K562 (cell line): ENCODE results near the gene ZNF552. TPM values are rescaled to one million over a fixed set of nuclear protein-coding genes. Genes with fewer than 3 reads are reported as not detected.

Experiments used
- AFF1 ChIP-seq, 2 experiments: fragments of 450-650 bp; IDR thresholded peaks; 2 replicates each; pipeline ENCODE4 v1.6.1; 2018; ENCODE audit warnings: mild to moderate bottlenecking in 2 of 2, low read depth in 1 of 2; ENCODE audit not compliant: partially characterized antibody in 2 of 2
- CREB1 ChIP-seq, 2 experiments: sonication (generic) in 1 of 2; formaldehyde crosslinking in 1 of 2; IDR thresholded peaks; 2 replicates each; pipeline versions ENCODE4 v1.6.1 to v1.8.0; 2012 to 2022; ENCODE audit warnings: inconsistent platforms in 1 of 2, mild to moderate bottlenecking in 1 of 2, missing genetic modification reagents in 1 of 2, moderate library complexity in 1 of 2
- SP1 ChIP-seq: sonication (generic); formaldehyde crosslinking; IDR thresholded peaks from 2 replicates; pipeline ENCODE4 v1.8.1; 2022; ENCODE audit warnings: mild to moderate bottlenecking, missing genetic modification reagents
- ZBTB40 ChIP-seq, 2 experiments: fragments of 450-650 bp in 1 of 2; sonication (generic) in 1 of 2; formaldehyde crosslinking in 1 of 2; IDR thresholded peaks; 2 replicates each; pipeline versions ENCODE4 v1.7.1 to v1.9.0; 2016 to 2022; ENCODE audit warnings: inconsistent platforms in 1 of 2, mild to moderate bottlenecking in 1 of 2, missing genetic modification reagents in 1 of 2
- ZBTB5 ChIP-seq: fragments of 450-650 bp; IDR thresholded peaks from 2 replicates; pipeline ENCODE4 v1.6.1; 2017; ENCODE audit warnings: antibody characterized with exemption
- ZNF121 ChIP-seq: sonication (generic); formaldehyde crosslinking; conservative IDR thresholded peaks from 2 replicates; pipeline ENCODE4 v1.8.0; 2022; ENCODE audit warnings: missing genetic modification reagents
- polyA plus RNA-seq, 8 experiments: library from polyadenylated mRNA; depleted of rRNA in 4 of 8; stranded (reverse) in 5 of 8; unstranded in 3 of 8; fragments of >200 nt; fragmentation: Nextera tagmentation in 2 of 8; fragmentation: Illumina TruSeq in 1 of 8; extraction: Ambion mirVana in 2 of 8; extraction: Trizol in 1 of 8; gene quantifications; 2 replicates each; pipeline versions ENCODE4 v1.2.1 to v1.2.3, GENCODE V29; 2011 to 2014; ENCODE audit warnings: inconsistent platforms in 1 of 8, missing spikeins in 1 of 8
- total RNA-seq, 7 experiments: library from RNA; depleted of rRNA in 6 of 7; stranded (reverse); fragments of >200 nt in 6 of 7; fragmentation: Illumina TruSeq in 2 of 7; extraction: Trizol in 2 of 7; gene quantifications; 2 replicates each; pipeline versions ENCODE4 v1.2.1 to v1.2.3, GENCODE V29; 2011 to 2021; ENCODE audit warnings: low replicate concordance in 1 of 7
- TF ChIP-seq, protein P1 (sequence below), 2 experiments: fragments of 250-450 bp in 1 of 2; fragments of 450-650 bp in 1 of 2; sonication (Bioruptor Pico) in 1 of 2; IDR thresholded peaks; 2 replicates each; pipeline versions ENCODE4 v1.6.1 to v1.8.0; 2016 to 2021; ENCODE audit warnings: mild to moderate bottlenecking in 2 of 2, moderate library complexity in 2 of 2, missing compliant biosample characterization in 1 of 2, missing genetic modification characterization in 1 of 2

Gene ZNF552
- total and polyA plus RNA-seq, 9 of the 15 experiments (the other 6 are each of a cell fraction or from before 2014, with no cell fraction given): 4.4 to 12.4 (median 8.5) TPM

- no peak for TF ChIP-seq ZNF121
- TF ChIP-seq SP1 (CRISPR knock-in tag): peak; percentile 48; the same call in 1 of the 2 replicates
- peak; percentile 83 for TF ChIP-seq CREB1 (IDR thresholded peaks at IDR 0.05)
- peak; percentile 85 for TF ChIP-seq CREB1 (CRISPR knock-in tag; IDR thresholded peaks at IDR 0.05)
- peak in 1 of 2 experiments; percentile 91 for TF ChIP-seq AFF1 (IDR thresholded peaks at IDR 0.05; ENCODE audit: low read depth in 1 of 2, partially characterized antibody in 2 of 2)
- TF ChIP-seq ZBTB5: no peak
- TF ChIP-seq, protein P1, sequence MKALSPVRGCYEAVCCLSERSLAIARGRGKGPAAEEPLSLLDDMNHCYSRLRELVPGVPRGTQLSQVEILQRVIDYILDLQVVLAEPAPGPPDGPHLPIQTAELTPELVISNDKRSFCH (CRISPR knock-in tag; IDR thresholded peaks at IDR 0.05): no peak
- TF ChIP-seq, protein P1 (tag; IDR thresholded peaks at IDR 0.05): no peak
- peak; percentile 86 for TF ChIP-seq ZBTB40 (IDR thresholded peaks at IDR 0.05)
- TF ChIP-seq ZBTB40 (CRISPR knock-in tag; IDR thresholded peaks at IDR 0.05): no peak
Observed at GRCh38 chr19:57814505-57815246, at the start of gene ZNF552 (continued).
